Hepatocyte (in vitro differentiated cells): Measurements from ENCODE around the gene UBAP1.

Experiments used
- CTCF ChIP-seq: fragments of 200-600 bp; sonication (generic); IDR thresholded peaks from 2 replicates; pipeline ENCODE4 v1.5.1; 2016; ENCODE audit warnings: antibody characterized with exemption, mild to moderate bottlenecking; ENCODE audit not compliant: poor library complexity
- EZH2 ChIP-seq: fragments of 200-600 bp; sonication (generic); IDR thresholded peaks from 2 replicates; pipeline ENCODE4 v1.6.1; 2016; ENCODE audit warnings: antibody characterized with exemption, mild to moderate bottlenecking, borderline replicate concordance

- no peak for TF ChIP-seq CTCF
- no peak for TF ChIP-seq EZH2
Measured at GRCh38 chr9:34276772-34277171, 97.9 kb downstream of the UBAP1 start.
